Activated CD8-positive, alpha-beta memory T cell treated with anti-CD3 and anti-CD28 coated beads for 24 hours (primary cell): ENCODE results near the gene CDC42BPA.

Source experiments
- DNase-seq: peaks from one replicate; pipeline ENCODE4 v3.0.0-alpha.2; 2020

The CDC42BPA gene

GRCh38 chr1:226940029-226940805, 378.1 kb downstream of the CDC42BPA start, which contains the start of gene COQ8A:
COQ8A (plus strand) TSS chr1:226940294; CDS start chr1:226961386, 21,092 bp downstream.
- DNase-seq: peak; percentile 99
